Effector memory CD8-positive, alpha-beta T cell (primary cell): ENCODE results near the gene PCDHB12.
"Not testable (repeated sequence)": the region's sequence is repeated elsewhere in the genome, so short reads cannot be mapped to it uniquely, and the experiment has no call there.

Experiments
- ATAC-seq: fragments of 150-1000 bp; cut with Tn5 transposase; replicated peaks from 2 replicates; pipeline ENCODE4 v1.10.0; 2021; ENCODE audit warnings: mild to moderate bottlenecking, moderate library complexity
- DNase-seq, 3 experiments: peaks; one replicate each; pipeline ENCODE4 v3.0.0; 2021
- H3K27ac Mint-ChIP-seq, 2 donors: one replicate each; pipeline ENCODE4 v1.8.0; 2022; ENCODE audit warnings: mild to moderate bottlenecking in 2 of 2, mixed read lengths in 2 of 2, moderate library complexity in 2 of 2
- H3K27me3 Mint-ChIP-seq, 2 donors: one replicate each; pipeline ENCODE4 v1.8.0; 2022; ENCODE audit warnings: mixed read lengths in 2 of 2
- H3K36me3 Mint-ChIP-seq: one replicate; pipeline ENCODE4 v1.8.0; 2022; ENCODE audit warnings: mild to moderate bottlenecking, moderate library complexity, mixed read lengths; ENCODE audit not compliant: insufficient read depth
- H3K4me1 Mint-ChIP-seq, 2 donors: one replicate each; pipeline ENCODE4 v1.8.0; 2022; ENCODE audit warnings: low read depth in 2 of 2, mixed read lengths in 2 of 2
- H3K4me3 Mint-ChIP-seq, 2 donors: one replicate each; pipeline ENCODE4 v1.8.0; 2022; ENCODE audit warnings: mild to moderate bottlenecking in 2 of 2, mixed read lengths in 2 of 2, moderate library complexity in 2 of 2
- H3K9me3 Mint-ChIP-seq, 2 donors: one replicate each; pipeline ENCODE4 v1.8.0; 2022; ENCODE audit warnings: mixed read lengths in 2 of 2

Gene PCDHB12

DNA sequence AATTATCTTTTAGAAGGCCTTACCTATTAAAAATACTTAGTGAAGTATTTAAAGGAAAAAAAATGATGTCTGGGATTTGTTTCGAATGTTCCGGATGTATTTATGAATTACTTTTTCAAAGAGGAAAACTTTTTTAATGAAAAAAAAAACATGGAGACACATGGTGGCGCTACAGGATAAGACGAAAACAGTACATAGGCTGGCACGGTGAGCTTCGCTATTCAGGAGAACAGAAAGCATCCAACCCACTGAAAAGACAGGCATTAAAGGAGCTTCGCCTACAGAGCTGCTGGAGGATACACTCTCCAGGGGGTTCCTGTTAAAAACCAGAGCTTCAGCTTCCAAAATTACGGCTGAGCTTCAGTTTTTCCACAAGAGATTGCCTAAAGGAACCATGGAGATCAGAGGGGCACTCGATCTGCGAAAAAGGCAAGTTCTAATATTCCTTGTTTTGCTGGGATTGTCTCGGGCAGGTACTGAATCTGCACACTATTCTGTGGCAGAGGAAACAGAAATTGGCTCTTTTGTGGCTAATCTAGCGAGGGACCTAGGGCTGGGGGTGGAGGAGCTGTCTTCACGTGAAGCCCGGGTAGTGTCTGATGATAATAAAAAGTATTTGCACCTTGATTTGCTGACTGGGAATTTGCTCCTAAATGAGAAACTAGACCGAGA lies 14.7 kb downstream of the PCDHB12 start, which contains the start of gene PCDHB14:
Gene PCDHB14, plus strand, starts transcription at position 232 of the 672 bp plus-strand sequence. Its CDS starts 163 bp downstream, at position 395.
- Mint-ChIP-seq H3K36me3 (no peaks in the 10 kb centered on the region), H3K4me3 (peak within 1 kb of the TSS; percentile 25 to 34), H3K27me3 (peaks cover 36 to 58% of the 10 kb centered on the region in 2 donors), H3K4me1 (no peaks in the 10 kb centered on the region), H3K9me3 (no peaks in the 10 kb centered on the region), H3K27ac (no peak within 1 kb of the TSS)
- ATAC-seq = no peak
- DNase-seq = no peak

DNA sequence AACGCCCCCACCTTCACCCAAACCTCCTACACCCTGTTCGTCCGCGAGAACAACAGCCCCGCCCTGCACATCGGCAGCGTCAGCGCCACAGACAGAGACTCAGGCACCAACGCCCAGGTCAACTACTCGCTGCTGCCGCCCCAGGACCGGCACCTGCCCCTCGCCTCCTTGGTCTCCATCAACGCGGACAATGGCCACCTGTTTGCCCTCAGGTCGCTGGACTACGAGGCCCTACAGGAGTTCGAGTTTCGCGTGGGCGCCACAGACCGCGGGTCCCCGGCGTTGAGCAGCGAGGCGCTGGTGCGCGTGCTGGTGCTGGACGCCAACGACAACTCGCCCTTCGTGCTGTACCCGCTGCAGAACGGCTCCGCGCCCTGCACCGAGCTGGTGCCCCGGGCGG lies 16.3 kb downstream of the PCDHB12 start:
- not testable (repeated sequence) for H3K4me1 Mint-ChIP-seq, H3K36me3 Mint-ChIP-seq, ATAC-seq, DNase-seq, H3K27ac Mint-ChIP-seq, H3K9me3 Mint-ChIP-seq, H3K4me3 Mint-ChIP-seq
- peaks cover 37 to 42% of the 10 kb centered on the region in 2 donors for H3K27me3 Mint-ChIP-seq

DNA sequence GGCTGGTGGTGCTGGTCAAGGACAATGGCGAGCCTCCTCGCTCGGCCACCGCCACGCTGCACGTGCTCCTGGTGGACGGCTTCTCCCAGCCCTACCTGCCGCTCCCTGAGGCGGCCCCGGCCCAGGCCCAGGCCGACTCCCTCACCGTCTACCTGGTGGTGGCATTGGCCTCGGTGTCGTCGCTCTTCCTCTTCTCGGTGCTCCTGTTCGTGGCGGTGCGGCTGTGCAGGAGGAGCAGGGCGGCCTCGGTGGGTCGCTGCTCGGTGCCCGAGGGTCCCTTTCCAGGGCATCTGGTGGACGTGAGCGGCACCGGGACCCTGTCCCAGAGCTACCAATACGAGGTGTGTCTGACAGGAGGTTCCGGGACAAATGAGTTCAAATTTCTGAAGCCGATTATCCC lies 16.9 kb downstream of the PCDHB12 start:
- peaks cover 32 to 37% of the 10 kb centered on the region in 2 donors for H3K27me3 Mint-ChIP-seq
- H3K9me3 Mint-ChIP-seq, H3K4me3 Mint-ChIP-seq: not testable (repeated sequence)

DNA sequence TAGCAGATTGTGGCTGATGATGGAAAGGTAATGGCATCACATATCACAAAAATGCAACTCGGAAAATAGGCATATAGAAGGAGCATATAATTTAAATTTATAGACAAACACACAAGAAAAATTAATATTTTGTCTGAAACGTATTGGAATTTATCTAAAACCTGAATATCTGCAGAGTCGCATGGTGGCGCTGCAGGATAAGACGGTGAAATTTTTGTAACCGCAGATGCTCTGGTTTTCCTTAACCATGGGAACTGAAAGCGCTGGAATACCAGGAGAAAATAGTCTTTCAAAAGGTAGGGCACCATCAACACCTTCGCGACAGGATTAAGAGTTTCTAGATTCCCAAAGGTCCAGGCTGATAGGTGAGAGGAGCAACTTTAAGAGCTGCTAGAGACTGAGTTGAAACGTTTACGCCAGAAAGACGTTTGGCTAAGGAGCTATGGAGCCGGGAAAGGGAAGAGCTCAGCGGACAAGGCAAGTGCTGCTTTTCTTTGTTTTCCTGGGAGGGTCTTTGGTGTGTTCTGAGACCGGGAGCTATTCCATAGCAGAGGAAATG lies 25.7 kb downstream of the PCDHB12 start:
- H3K27ac Mint-ChIP-seq = no peak overlapping the region
- H3K4me1 Mint-ChIP-seq = peaks cover 0 to 2% of the 10 kb centered on the region in 2 donors
- DNase-seq = no peak
- H3K4me3 Mint-ChIP-seq = no peak overlapping the region
- peaks cover 4 to 6% of the 10 kb centered on the region in 2 donors for H3K9me3 Mint-ChIP-seq
- ATAC-seq = no peak
- H3K27me3 Mint-ChIP-seq = peaks cover 31 to 33% of the 10 kb centered on the region in 2 donors
- no peaks in the 10 kb centered on the region for H3K36me3 Mint-ChIP-seq

More for the DNA sequence above, 16.9 kb downstream of the PCDHB12 start:
- not testable (repeated sequence) for H3K36me3 Mint-ChIP-seq, DNase-seq, H3K27ac Mint-ChIP-seq, ATAC-seq, H3K4me1 Mint-ChIP-seq

DNA sequence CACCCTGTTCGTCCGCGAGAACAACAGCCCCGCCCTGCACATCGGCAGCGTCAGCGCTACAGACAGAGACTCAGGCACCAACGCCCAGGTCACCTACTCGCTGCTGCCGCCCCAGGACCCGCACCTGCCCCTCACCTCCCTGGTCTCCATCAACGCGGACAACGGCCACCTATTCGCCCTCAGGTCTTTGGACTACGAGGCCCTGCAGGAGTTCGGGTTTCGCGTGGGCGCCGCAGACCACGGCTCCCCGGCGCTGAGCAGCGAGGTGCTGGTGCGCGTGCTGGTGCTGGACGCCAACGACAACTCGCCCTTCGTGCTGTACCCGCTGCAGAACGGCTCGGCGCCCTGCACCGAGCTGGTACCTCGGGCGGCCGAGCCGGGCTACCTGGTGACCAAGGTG lies 27.4 kb downstream of the PCDHB12 start:
- H3K4me3 Mint-ChIP-seq, H3K4me1 Mint-ChIP-seq, H3K9me3 Mint-ChIP-seq, H3K27ac Mint-ChIP-seq, DNase-seq, ATAC-seq, H3K36me3 Mint-ChIP-seq: not testable (repeated sequence)
- peaks cover 37 to 50% of the 10 kb centered on the region in 2 donors for H3K27me3 Mint-ChIP-seq

DNA sequence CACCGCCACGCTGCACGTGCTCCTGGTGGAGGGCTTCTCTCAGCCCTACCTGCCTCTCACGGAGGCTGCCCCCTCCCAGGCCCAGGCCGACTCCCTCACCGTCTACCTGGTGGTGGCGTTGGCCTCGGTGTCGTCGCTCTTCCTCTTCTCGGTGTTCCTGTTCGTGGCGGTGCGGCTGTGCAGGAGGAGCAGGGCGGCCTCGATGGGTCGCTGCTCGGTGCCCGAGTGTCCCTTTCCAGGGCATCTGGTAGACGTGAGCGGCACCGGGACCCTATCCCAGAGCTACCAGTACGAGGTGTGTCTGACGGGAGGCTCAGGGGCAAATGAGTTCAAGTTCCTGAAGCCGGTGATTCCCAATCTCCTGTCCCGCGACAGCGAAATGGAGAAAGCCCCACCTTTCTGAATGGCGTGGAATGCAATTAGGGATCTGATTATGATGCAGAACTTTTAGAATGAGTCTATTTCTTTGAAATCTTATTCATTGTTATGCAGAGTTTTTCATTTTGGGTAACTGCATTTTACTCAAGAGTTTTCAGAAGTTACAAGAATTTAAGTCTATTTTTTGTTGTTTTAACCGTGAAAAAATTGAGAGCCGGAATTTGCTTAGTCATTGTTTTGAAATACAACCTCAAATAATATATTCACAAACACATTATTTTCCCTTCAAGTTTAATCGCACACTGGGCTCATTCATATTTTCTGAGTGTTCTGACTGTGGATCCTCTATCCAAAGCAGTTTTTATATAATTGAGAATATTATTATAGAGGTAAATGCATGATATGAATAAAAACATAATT lies 28.2 kb downstream of the PCDHB12 start:
- Mint-ChIP-seq H3K9me3 (peaks cover 4 to 7% of the 10 kb centered on the region in 2 donors), H3K4me3 (no peak overlapping the region), H3K27me3 (peaks cover 37 to 58% of the 10 kb centered on the region in 2 donors), H3K27ac (no peak overlapping the region), H3K36me3 (no peaks in the 10 kb centered on the region), H3K4me1 (peaks cover 0 to 2% of the 10 kb centered on the region in 2 donors)
- ATAC-seq (no peak), DNase-seq (no peak)

DNA sequence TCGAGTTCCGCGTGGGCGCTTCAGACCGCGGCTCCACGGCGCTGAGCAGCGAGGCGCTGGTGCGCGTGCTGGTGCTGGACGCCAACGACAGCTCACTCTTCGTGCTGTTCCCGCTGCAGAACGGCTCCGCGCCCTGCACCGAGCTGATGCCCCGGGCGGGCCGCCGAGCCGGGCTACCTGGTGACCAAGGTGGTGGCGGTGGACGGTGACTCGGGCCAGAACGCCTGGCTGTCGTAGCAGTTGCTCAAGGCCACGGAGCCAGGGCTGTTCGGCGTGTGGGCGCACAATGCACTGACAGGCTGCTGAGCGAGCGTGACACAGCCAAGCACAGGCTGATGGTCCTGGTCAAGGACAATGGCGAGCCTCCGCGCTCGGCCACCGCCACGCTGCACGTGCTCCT lies 33.0 kb downstream of the PCDHB12 start:
- no peak overlapping the region for H3K27ac Mint-ChIP-seq
- ATAC-seq (no peak), DNase-seq (no peak)
- no peak overlapping the region for H3K4me3 Mint-ChIP-seq
- H3K4me1 Mint-ChIP-seq = peaks cover 0 to 3% of the 10 kb centered on the region in 2 donors
- H3K9me3 Mint-ChIP-seq = peaks cover 10 to 14% of the 10 kb centered on the region in 2 donors
- peaks cover 30 to 68% of the 10 kb centered on the region in 2 donors for H3K27me3 Mint-ChIP-seq
- no peaks in the 10 kb centered on the region for H3K36me3 Mint-ChIP-seq

DNA sequence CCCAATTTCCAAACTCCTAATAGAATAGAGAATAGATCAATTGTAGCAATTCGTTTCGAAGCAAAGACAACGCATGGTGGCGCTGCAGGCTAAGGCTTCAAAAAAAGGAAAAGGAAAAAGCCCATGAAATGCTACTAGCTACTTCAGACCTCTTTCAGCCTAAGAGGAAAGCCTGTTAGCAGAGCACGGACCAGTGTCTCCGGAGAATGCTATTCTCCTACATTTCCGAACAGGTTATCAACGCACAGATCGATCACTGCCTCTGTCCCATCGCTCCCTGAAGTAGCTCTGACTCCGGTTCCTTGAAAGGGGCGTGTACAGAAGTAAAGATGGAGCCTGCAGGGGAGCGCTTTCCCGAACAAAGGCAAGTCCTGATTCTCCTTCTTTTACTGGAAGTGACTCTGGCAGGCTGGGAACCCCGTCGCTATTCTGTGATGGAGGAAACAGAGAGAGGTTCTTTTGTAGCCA lies 36.8 kb downstream of the PCDHB12 start, which contains the start of gene PCDHB15:
Gene PCDHB15, plus strand, starts transcription at position 146 of the 468 bp plus-strand sequence. Its CDS starts 184 bp downstream, at position 330.
- Mint-ChIP-seq H3K4me3 (peak within 1 kb of the TSS; percentile 46 to 55), H3K36me3 (no peaks in the 10 kb centered on the region), H3K9me3 (peaks cover 13 to 29% of the 10 kb centered on the region in 2 donors), H3K27ac (no peak within 1 kb of the TSS), H3K27me3 (peaks cover 13 to 40% of the 10 kb centered on the region in 2 donors), H3K4me1 (peaks cover 0 to 3% of the 10 kb centered on the region in 2 donors)
- DNase-seq = peak in 2 of 3 experiments; percentile 8 to 13
- ATAC-seq = no peak

DNA sequence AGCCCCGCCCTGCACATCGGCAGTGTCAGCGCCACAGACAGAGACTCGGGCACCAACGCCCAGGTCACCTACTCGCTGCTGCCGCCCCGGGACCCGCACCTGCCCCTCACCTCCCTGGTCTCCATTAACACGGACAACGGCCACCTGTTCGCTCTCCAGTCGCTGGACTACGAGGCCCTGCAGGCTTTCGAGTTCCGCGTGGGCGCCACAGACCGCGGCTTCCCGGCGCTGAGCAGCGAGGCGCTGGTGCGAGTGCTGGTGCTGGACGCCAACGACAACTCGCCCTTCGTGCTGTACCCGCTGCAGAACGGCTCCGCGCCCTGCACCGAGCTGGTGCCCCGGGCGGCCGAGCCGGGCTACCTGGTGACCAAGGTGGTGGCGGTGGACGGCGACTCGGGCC lies 38.5 kb downstream of the PCDHB12 start:
- not testable (repeated sequence) for H3K4me1 Mint-ChIP-seq, H3K36me3 Mint-ChIP-seq, H3K4me3 Mint-ChIP-seq, DNase-seq, ATAC-seq, H3K27ac Mint-ChIP-seq
- Mint-ChIP-seq H3K27me3 (peaks cover 13 to 24% of the 10 kb centered on the region in 2 donors), H3K9me3 (peaks cover 13 to 26% of the 10 kb centered on the region in 2 donors)

DNA sequence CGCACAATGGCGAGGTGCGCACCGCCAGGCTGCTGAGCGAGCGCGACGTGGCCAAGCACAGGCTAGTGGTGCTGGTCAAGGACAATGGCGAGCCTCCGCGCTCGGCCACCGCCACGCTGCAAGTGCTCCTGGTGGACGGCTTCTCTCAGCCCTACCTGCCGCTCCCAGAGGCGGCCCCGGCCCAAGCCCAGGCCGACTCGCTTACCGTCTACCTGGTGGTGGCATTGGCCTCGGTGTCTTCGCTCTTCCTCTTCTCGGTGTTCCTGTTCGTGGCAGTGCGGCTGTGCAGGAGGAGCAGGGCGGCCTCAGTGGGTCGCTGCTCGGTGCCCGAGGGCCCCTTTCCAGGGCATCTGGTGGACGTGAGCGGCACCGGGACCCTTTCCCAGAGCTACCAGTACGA lies 38.9 kb downstream of the PCDHB12 start:
- not testable (repeated sequence) for ATAC-seq, DNase-seq, H3K27ac Mint-ChIP-seq, H3K4me3 Mint-ChIP-seq, H3K36me3 Mint-ChIP-seq, H3K4me1 Mint-ChIP-seq
- Mint-ChIP-seq H3K9me3 (peaks cover 13 to 23% of the 10 kb centered on the region in 2 donors), H3K27me3 (peaks cover 13 to 20% of the 10 kb centered on the region in 2 donors)

DNA sequence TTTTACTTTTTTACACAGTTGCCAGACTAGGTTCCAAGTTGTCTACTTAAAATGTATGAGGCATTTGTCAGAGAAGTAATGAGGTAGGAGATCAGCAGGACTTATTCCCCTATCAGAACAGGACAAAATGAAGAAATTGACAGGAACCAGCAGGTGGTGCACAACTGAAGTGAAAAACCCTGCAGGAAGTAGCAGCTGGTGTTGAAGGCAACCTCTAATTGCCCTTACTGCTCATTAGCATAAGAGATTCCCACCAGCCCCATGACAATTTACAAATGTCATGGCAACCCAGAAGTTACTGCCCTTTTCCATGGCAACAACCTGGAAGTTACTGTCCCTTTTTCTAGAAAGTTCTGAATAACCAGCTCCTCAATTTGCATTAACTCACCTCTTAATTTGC lies 42.1 kb downstream of the PCDHB12 start:
- Mint-ChIP-seq H3K9me3 (peaks cover 9 to 26% of the 10 kb centered on the region in 2 donors), H3K27me3 (no peaks in the 10 kb centered on the region), H3K27ac (no peak overlapping the region), H3K4me3 (no peak overlapping the region), H3K36me3 (no peaks in the 10 kb centered on the region), H3K4me1 (no peaks in the 10 kb centered on the region)
- DNase-seq (no peak), ATAC-seq (no peak)

DNA sequence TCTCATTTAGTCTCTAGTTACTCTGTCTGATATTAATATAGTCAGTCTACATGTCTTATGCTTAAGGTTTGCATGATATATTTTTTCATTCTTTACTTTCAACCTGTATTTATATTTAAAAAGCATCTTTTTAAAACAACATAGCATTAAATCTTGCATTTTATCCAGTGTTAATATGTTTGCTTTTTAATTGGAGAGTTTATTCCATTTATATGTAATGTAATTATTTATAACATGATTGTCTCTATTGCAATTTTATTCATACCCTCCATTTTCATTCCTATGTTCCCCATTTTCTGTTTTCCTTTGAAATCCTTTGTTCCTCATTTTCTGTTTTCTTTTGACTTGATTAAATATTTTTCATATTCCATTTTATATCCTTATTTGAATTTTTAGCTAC lies 49.9 kb downstream of the PCDHB12 start:
- Mint-ChIP-seq H3K9me3 (peaks cover 4 to 22% of the 10 kb centered on the region in 2 donors), H3K36me3 (no peaks in the 10 kb centered on the region), H3K27ac (no peak overlapping the region), H3K4me1 (no peaks in the 10 kb centered on the region), H3K4me3 (no peak overlapping the region), H3K27me3 (no peaks in the 10 kb centered on the region)
- no peak for ATAC-seq
- DNase-seq = no peak

DNA sequence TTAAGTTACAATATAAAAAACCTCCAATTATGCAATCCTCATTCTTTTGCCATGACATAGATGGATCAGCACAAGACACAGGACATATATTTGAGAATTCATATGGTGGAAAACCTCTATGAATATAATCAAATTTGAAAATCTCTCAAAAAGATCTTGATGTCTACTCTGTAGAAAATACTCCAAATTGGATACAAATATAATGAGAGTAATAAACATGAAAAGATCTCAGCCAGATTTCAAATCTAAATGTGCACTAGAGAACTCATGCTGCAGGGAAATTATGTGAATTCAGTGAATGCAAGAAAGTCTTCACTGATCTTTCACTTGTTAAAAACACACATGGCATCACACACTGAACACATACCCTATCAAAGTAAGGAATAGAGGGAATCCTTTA lies 50.4 kb downstream of the PCDHB12 start:
- Mint-ChIP-seq H3K27me3 (no peaks in the 10 kb centered on the region), H3K9me3 (peaks cover 6 to 22% of the 10 kb centered on the region in 2 donors), H3K36me3 (no peaks in the 10 kb centered on the region), H3K27ac (no peak overlapping the region), H3K4me1 (no peaks in the 10 kb centered on the region), H3K4me3 (no peak overlapping the region)
- ATAC-seq (no peak), DNase-seq (no peak)
